SK-N-SH (cell line): Measurements from ENCODE around the gene ITGAE.

Experiments
- CTCF ChIP-seq: fragments of 200-600 bp; sonication (generic); IDR thresholded peaks from 2 replicates; pipeline ENCODE4 v1.6.1; 2017; ENCODE audit warnings: antibody characterized with exemption, mild to moderate bottlenecking, moderate library complexity
- EP300 ChIP-seq, 2 experiments: IDR thresholded peaks; 2 replicates each; pipeline versions ENCODE4 v1.4.0 to v1.6.1; 2012; ENCODE audit warnings: borderline replicate concordance in 1 of 2, low read depth in 1 of 2, low read length in 1 of 2
- EZH2phosphoT487 ChIP-seq: fragments of 200-600 bp; sonication (generic); IDR thresholded peaks from 2 replicates; pipeline ENCODE4 v1.6.1; 2017; ENCODE audit warnings: low read depth, mixed run types, mild to moderate bottlenecking, antibody characterized with exemption, moderate library complexity, borderline replicate concordance
- FOSL2 ChIP-seq: IDR thresholded peaks from 2 replicates; pipeline ENCODE4 v1.4.0; 2012; ENCODE audit warnings: low read depth, mild to moderate bottlenecking, moderate library complexity, borderline replicate concordance
- FOXJ3 ChIP-seq: sonication (generic); formaldehyde crosslinking; IDR thresholded peaks from 2 replicates; pipeline ENCODE4 v1.5.1; 2020; ENCODE audit warnings: mild to moderate bottlenecking, missing genetic modification reagents
- GATA2 ChIP-seq: sonication (generic); formaldehyde crosslinking; IDR thresholded peaks from 2 replicates; pipeline ENCODE4 v1.5.0; 2020; ENCODE audit warnings: mild to moderate bottlenecking, missing genetic modification reagents
- NRF1 ChIP-seq: IDR thresholded peaks from 2 replicates; pipeline ENCODE4 v1.6.1; 2012; ENCODE audit warnings: low read depth, mild to moderate bottlenecking, low read length
- RAD21 ChIP-seq: IDR thresholded peaks from 2 replicates; pipeline ENCODE4 v1.6.1; 2012; ENCODE audit warnings: mild to moderate bottlenecking, low read length
- RFX5 ChIP-seq: IDR thresholded peaks from 2 replicates; pipeline ENCODE4 v1.6.1; 2012; ENCODE audit warnings: mild to moderate bottlenecking, improper control_type of control experiment, low read length
- TF ChIP-seq, protein P1 (sequence below): IDR thresholded peaks from 2 replicates; pipeline ENCODE4 v1.4.0; 2012; ENCODE audit warnings: low read depth, borderline replicate concordance

DNA sequence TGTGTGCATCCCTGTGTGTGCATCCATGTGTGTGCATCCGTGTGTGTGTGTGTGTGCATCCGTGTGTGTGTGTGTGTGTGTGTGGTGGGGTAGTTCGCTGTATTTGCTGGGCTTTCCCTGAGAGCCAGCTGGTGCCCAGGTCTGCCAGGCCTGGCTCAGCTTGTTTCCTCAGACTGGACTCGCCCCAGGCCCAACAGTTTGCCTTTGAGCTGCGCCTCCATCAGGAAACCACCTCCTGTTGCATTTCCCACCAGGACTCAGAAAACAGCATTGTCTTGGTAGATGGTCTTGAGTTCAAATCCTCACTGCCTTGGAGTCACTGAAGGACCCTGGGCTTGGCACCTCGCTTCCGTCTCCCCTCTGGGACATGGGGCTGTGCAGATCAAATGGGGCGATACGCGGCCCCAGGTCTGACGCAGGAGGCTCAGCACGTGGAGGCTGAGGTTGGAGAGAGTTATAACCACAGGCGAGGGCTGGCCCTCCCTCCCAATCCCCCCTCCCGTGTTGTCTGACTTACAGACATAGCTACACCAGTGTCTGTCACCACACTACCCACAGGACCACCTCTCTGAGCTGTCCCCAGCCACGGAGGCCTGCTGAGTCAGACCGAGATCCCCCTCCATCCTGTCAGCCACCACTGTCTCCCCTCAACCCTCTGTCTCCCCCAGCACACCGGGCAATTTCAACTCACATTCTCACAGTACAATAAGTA, 4.7 kb downstream of the ITGAE start:
- TF ChIP-seq EZH2phosphoT487 = no peak
- TF ChIP-seq EP300 (IDR thresholded peaks at IDR 0.05; ENCODE audit: borderline replicate concordance in 1 of 2, low read depth in 1 of 2, low read length in 1 of 2) = no peak
- TF ChIP-seq GATA2 (CRISPR knock-in tag) = no peak
- TF ChIP-seq CTCF = no peak
- no peak for TF ChIP-seq NRF1
- no peak for TF ChIP-seq RFX5
- TF ChIP-seq, protein P1, sequence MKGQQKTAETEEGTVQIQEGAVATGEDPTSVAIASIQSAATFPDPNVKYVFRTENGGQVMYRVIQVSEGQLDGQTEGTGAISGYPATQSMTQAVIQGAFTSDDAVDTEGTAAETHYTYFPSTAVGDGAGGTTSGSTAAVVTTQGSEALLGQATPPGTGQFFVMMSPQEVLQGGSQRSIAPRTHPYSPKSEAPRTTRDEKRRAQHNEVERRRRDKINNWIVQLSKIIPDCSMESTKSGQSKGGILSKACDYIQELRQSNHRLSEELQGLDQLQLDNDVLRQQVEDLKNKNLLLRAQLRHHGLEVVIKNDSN = no peak
- TF ChIP-seq FOXJ3 = no peak
- TF ChIP-seq FOSL2 = no peak
- no peak for TF ChIP-seq RAD21
